ENCODE results near the gene EVPL. TPM values are rescaled to one million over a fixed set of nuclear protein-coding genes. Genes with fewer than 3 reads are reported as not detected.

The EVPL gene
- total RNA-seq: 0.29 TPM in 1 of 2 replicates, not detected in the other

DNA sequence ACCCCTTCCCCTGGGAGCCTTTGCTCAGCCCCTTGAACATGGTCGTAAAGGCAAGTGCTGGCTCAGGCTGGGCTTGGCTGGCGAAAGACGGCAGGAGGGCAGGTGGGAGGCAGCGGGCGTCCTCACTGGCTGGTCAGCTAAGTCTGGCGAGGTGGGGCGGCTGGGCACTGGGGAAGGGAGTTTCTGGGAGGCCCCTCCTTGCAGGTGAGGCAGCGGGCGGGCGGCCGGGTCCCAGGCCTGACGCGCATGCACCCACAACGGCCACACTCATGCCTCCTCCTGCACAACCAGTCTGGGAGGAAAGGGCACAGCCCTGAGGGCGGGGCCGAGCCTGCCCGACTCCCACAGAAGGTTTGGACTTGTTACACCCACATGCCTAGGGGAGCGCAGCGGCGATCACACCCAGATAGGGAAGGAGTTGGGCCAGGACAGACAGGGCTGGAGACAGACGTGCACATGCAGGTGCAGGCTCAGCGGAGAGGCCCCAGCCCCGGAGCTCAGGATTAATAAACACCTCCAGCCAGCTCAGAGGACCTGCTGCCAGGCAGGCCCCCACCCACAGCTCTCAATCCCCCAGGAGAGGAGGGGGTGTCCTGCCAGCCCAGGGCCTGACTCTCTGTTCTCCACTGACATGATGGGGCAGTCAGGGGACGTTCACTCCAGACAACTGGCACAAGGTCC, at the start of gene EVPL:
EVPL (minus strand) TSS at position 148 of the 681 bp plus-strand sequence; CDS start at position 40, 108 bp downstream.

DNA sequence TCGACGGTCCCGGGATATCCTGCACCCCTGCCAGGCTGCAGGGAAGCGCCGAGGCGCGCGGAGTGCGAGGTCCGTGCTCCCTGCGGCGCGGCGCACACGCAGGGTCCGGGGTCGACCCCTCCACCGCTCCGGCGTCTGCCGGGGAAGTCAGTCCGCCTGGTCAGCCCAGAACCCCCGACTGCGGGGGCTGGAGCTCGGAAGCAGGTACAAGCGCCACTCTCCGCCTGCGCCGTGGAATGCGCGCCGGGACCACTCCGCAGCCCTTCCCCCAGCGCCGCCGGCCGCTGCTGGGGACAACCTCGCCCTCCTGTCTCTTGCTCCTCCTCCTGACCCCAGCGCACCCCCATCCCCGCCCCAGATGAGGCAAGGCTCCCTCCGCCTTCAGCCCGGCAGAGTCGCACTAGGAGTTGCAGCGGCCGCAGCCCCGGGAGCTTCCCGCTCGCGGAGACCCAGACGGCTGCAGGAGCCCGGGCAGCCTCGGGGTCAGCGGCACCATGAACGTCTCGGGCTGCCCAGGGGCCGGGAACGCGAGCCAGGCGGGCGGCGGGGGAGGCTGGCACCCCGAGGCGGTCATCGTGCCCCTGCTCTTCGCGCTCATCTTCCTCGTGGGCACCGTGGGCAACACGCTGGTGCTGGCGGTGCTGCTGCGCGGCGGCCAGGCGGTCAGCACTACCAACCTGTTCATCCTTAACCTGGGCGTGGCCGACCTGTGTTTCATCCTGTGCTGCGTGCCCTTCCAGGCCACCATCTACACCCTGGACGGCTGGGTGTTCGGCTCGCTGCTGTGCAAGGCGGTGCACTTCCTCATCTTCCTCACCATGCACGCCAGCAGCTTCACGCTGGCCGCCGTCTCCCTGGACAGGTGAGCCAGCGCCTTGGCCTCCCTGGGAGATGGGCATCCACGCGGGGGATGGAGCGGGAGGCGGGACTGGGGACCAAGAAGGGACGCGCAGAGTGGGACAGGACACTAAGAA, 47.6 kb upstream of the EVPL start, which contains the start of gene GALR2:
GALR2 (plus strand) TSS at position 392 of the 974 bp plus-strand sequence; CDS start at position 495, 103 bp downstream.

DNA sequence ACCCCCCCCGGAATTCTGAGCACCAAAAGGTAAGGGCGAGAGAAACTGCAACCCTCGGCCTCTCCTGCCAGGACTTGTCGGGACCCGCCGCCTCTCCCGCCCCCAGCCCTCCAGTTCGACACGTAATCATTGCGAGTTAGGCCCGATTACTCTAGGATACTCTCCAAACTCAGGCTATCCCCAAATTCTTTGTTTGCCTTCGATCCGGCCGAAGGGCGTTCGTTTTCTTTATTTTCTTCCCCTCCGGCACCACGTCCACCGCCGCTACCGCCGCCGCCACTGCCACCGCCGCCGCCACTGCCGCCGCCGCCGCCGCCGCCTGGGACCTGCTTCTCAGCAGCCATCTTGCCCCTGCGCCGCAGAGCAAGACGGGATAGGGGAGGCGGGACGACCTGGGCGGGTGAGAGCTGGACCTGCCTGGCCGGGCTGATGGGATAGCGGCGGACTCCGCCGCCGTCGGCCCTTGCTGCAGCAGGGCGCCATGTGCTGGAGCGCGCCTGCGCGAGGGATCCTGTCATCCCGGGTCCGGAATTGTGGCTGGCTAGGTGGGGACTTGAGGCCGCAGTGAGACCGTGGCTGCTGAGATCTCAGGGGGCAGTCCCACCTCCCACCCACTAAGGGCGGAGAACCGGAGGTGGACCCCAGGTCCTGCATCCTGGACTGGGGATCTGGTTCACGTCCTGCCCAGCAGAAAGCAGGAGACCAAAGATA, 45.2 kb upstream of the EVPL start, which contains the start of gene SRP68:
SRP68 (minus strand) TSS at position 370 of the 711 bp plus-strand sequence; CDS start at position 344, 26 bp downstream.

DNA sequence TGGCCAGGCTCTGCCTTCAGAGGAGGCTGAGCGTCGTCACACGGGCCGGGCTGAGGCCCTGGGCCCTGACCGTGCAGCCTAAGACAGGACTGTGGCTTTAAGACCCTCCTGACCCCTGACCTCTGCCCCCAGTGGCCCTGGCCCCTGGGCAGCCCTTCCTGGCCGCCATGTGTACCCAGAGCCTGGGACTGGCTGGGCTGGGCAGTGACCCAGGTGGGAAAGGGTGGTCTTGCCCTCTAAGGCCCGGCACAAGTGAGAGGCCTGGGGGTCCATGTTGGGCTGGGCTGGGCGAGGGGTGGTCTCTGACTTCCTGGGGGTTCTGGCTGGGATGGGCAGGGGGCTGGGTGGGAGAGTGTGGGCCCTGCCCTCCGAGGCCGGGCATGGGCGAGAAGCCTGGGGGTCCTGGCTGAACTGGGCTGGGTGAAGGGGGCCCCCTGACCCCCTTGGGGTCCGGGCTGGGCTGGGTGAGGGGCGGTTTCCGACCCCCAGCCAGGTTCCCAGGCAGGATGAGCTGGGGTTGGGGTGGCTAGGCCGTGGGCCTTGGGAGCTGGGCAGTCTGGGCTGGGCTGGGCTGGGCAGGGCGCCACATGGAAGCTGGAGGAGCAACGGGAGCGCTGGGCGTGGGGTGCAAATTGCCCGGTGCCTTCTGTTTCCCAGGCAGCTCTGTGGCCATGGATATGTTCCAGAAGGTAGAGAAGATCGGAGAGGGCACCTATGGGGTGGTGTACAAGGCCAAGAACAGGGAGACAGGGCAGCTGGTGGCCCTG, 26.2 kb downstream of the EVPL start, which contains the start of gene CDK3:
CDK3 (plus strand) TSS at position 101 of the 767 bp plus-strand sequence; CDS start at position 672, 571 bp downstream.

GRCh38 chr17:75978938-75979704, 48.0 kb downstream of the EVPL start, which contains the start of the genes ACOX1 and TEN1:
Gene ACOX1, minus strand, starts transcription at chr17:75979166. Its CDS starts 93 bp downstream, at chr17:75979073.
Gene TEN1, plus strand, starts transcription at chr17:75979240. Its CDS starts 6,953 bp downstream, at chr17:75986193.

Other genes starting within 250 kb of the EVPL start
- 15.3 and 24.6 TPM in 2 replicates for gene UNK, start 242.5 kb downstream of the EVPL start, total RNA-seq
- gene UNC13D, start 182.9 kb downstream of the EVPL start, total RNA-seq: 1.8 and 2.3 TPM in 2 replicates
- gene WBP2, start 172.0 kb downstream of the EVPL start, total RNA-seq: 23.0 and 64.6 TPM in 2 replicates
- gene TRIM47, start 148.7 kb downstream of the EVPL start, total RNA-seq: 15.3 and 18.6 TPM in 2 replicates
- 14.4 and 26.5 TPM in 2 replicates for gene TRIM65, start 130.4 kb downstream of the EVPL start, total RNA-seq
- gene MRPL38, start 122.4 kb downstream of the EVPL start, total RNA-seq: 35.5 and 44.2 TPM in 2 replicates
- 5.3 and 14.7 TPM in 2 replicates for gene FBF1, start 86.3 kb downstream of the EVPL start, total RNA-seq
- 43.1 and 66.6 TPM in 2 replicates for gene ACOX1, start 48.1 kb downstream of the EVPL start, total RNA-seq
- gene TEN1, start 48.1 kb downstream of the EVPL start, total RNA-seq: 15.3 and 18.6 TPM in 2 replicates
- gene CDK3, start 26.5 kb downstream of the EVPL start, total RNA-seq: 0.66 and 1.9 TPM in 2 replicates
- gene SRP68, start 45.2 kb upstream of the EVPL start, total RNA-seq: 36.9 and 48.4 TPM in 2 replicates
- gene GALR2, start 47.5 kb upstream of the EVPL start, total RNA-seq: 0.14 and 0.22 TPM in 2 replicates
- not detected in 2 replicates for gene ZACN, start 51.9 kb upstream of the EVPL start, total RNA-seq
- gene EXOC7, start 76.5 kb upstream of the EVPL start, total RNA-seq: 96.9 and 131 TPM in 2 replicates
- gene FOXJ1, start 113.9 kb upstream of the EVPL start, total RNA-seq: not detected in 2 replicates
- gene RNF157, start 213.2 kb upstream of the EVPL start, total RNA-seq: 0.44 and 5.2 TPM in 2 replicates
- 5.7 and 12.0 TPM in 2 replicates for gene UBALD2, start 238.0 kb upstream of the EVPL start, total RNA-seq

Data from placental pericyte (primary cell).